OCI-LY3 (cell line): ENCODE data around the gene SCRN1.

Source experiments
- H2AFZ ChIP-seq: fragments of 200-600, 300-600 bp; shearing (Covaris generic); 2 replicates; pipeline ENCODE4 v1.6.0; 2014; ENCODE audit warnings: antibody characterized with exemption, low read depth, low read length
- H3K27ac ChIP-seq: fragments of 200-600, 300-600 bp; sonication (generic); 2 replicates; pipeline ENCODE4 v1.5.1; 2014; ENCODE audit warnings: mild to moderate bottlenecking, low read length, moderate library complexity, mixed read lengths
- H3K27me3 ChIP-seq: fragments of 200-600, 300-600 bp; sonication (generic); 2 replicates; pipeline ENCODE4 v1.6.1; 2014; ENCODE audit warnings: low read depth, low read length, mixed read lengths
- H3K36me3 ChIP-seq: fragments of 200-600, 300-600 bp; sonication (generic); replicated peaks from 2 replicates; pipeline ENCODE3; 2014; ENCODE audit warnings: low read depth, low read length, mixed read lengths
- H3K4me1 ChIP-seq: fragments of 300-600, 200-600 bp; sonication (generic); 2 replicates; pipeline ENCODE4 v1.6.1; 2014; ENCODE audit warnings: low read length, mixed read lengths
- H3K4me2 ChIP-seq: fragments of 200-600, 300-600 bp; sonication (generic); 2 replicates; pipeline ENCODE4 v1.6.1; 2014; ENCODE audit warnings: low read length, mixed read lengths
- H3K4me3 ChIP-seq: fragments of 300-600, 200-600 bp; sonication (generic); 2 replicates; pipeline ENCODE4 v1.5.1; 2014; ENCODE audit warnings: antibody characterized with exemption, mild to moderate bottlenecking, low read length, moderate library complexity
- H3K79me2 ChIP-seq: fragments of 300-600, 200-600 bp; shearing (Covaris generic); 2 replicates; pipeline ENCODE4 v1.6.1; 2014; ENCODE audit warnings: mild to moderate bottlenecking, low read length, mixed read lengths
- H3K9ac ChIP-seq: fragments of 300-600, 200-600 bp; shearing (Covaris generic); 2 replicates; pipeline ENCODE4 v1.6.0; 2014; ENCODE audit warnings: mild to moderate bottlenecking, low read length, moderate library complexity
- H3K9me3 ChIP-seq: fragments of 200-600, 300-600 bp; shearing (Covaris generic); 2 replicates; pipeline ENCODE4 v1.6.1; 2014; ENCODE audit warnings: low read length, mixed read lengths; ENCODE audit not compliant: insufficient read depth
- H4K20me1 ChIP-seq: fragments of 200-600, 300-600 bp; sonication (generic); 2 replicates; pipeline ENCODE4 v1.6.1; 2016; ENCODE audit warnings: low read length, mixed read lengths; ENCODE audit not compliant: insufficient read depth
- EZH2phosphoT487 ChIP-seq: fragments of 200-600 bp; shearing (Covaris generic); IDR thresholded peaks from 2 replicates; pipeline ENCODE4 v1.6.1; 2018; ENCODE audit warnings: antibody characterized with exemption, mixed run types, low read depth
- TF ChIP-seq, protein P1 (sequence below): fragments of 200-600, 300-600 bp; sonication (generic); IDR thresholded peaks from 2 replicates; pipeline ENCODE4 v1.5.1; 2014; ENCODE audit warnings: antibody characterized with exemption, low read length, low read depth

SCRN1 gene

DNA sequence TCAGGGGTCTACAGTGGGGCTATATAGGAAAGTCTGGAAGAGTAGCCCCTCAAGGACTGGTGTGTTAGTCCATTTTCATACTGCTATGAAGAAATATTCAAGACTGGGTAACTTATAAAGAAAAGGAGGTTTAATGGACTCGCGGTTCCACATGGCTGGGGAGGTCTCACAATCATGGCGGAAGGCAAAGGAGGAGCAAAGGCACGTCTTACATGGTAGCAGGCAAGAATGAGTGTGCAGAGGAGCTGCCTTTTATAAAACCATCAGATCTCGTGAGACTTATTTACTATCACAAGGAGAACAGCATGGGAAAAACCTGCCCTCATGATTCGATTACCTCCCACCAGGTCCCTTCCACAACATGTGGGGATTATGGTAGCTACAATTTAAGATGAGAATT lies 33.9 kb upstream of the SCRN1 start:
- TF ChIP-seq EZH2phosphoT487: no peak
- TF ChIP-seq, protein P1, sequence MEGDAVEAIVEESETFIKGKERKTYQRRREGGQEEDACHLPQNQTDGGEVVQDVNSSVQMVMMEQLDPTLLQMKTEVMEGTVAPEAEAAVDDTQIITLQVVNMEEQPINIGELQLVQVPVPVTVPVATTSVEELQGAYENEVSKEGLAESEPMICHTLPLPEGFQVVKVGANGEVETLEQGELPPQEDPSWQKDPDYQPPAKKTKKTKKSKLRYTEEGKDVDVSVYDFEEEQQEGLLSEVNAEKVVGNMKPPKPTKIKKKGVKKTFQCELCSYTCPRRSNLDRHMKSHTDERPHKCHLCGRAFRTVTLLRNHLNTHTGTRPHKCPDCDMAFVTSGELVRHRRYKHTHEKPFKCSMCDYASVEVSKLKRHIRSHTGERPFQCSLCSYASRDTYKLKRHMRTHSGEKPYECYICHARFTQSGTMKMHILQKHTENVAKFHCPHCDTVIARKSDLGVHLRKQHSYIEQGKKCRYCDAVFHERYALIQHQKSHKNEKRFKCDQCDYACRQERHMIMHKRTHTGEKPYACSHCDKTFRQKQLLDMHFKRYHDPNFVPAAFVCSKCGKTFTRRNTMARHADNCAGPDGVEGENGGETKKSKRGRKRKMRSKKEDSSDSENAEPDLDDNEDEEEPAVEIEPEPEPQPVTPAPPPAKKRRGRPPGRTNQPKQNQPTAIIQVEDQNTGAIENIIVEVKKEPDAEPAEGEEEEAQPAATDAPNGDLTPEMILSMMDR: no peak
- H3K9ac ChIP-seq: no peak overlapping the region
- H3K9me3 ChIP-seq: no peaks in the 10 kb centered on the region
- no peak overlapping the region for H3K4me2 ChIP-seq
- peaks cover 12% of the 10 kb centered on the region for H3K4me1 ChIP-seq
- peaks cover 40% of the 10 kb centered on the region for H3K79me2 ChIP-seq
- no peaks in the 10 kb centered on the region for H3K27me3 ChIP-seq
- H2AFZ ChIP-seq: no peak overlapping the region
- peaks cover 18% of the 10 kb centered on the region; the same call in 1 of the 2 replicates for H4K20me1 ChIP-seq
- H3K36me3 ChIP-seq: peaks cover 12% of the 10 kb centered on the region
- no peak overlapping the region for H3K27ac ChIP-seq
- H3K4me3 ChIP-seq: no peak overlapping the region

DNA sequence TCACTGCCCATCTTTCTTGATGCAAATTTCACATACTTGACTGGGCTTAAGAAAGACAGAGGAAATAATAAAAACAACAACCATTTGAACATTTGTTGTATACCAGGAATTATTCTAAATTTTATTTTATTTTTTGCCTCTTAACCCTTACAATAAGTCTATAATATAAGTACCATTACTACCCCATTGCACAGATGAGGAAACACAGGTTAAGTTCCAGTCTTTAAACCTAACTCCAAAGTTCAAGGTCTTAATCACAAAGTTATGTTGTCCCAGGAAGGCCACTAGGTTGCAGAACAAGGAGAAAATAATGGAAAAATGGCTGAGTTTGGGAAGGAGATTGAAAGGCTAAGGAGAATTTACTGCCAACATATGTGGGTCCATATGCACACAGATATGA lies 33.4 kb upstream of the SCRN1 start:
- peaks cover 18% of the 10 kb centered on the region; the same call in 1 of the 2 replicates for H4K20me1 ChIP-seq
- H3K4me2 ChIP-seq: no peak overlapping the region

DNA sequence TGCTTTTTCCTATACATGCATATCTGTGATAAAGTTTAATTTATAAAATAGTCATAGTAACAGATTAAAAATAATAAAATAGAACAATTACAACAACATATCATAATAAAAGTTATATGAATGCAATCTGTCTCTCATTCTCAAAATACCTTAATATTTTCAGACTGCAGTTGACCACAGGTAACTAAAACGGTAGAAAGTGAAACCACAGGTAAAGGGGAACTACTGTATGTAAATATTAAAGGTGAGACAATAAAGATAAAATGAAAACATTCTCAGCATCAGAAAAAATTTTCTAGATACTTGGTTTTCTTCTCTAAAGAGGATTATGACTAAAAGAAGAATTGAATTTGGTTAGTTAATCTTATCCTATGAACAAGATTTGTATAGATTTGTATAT lies 30.9 kb upstream of the SCRN1 start:
- peaks cover 17% of the 10 kb centered on the region for H3K36me3 ChIP-seq
- H3K27me3 ChIP-seq: no peaks in the 10 kb centered on the region
- H3K9ac ChIP-seq: no peak overlapping the region
- no peak overlapping the region for H3K27ac ChIP-seq
- peaks cover 18% of the 10 kb centered on the region; the same call in 1 of the 2 replicates for H4K20me1 ChIP-seq
- H3K79me2 ChIP-seq: peaks cover 30% of the 10 kb centered on the region
- H3K4me2 ChIP-seq: no peak overlapping the region
- no peak overlapping the region for H2AFZ ChIP-seq
- peaks cover 12% of the 10 kb centered on the region for H3K4me1 ChIP-seq
- H3K4me3 ChIP-seq: no peak overlapping the region
- no peaks in the 10 kb centered on the region for H3K9me3 ChIP-seq
- TF ChIP-seq, protein P1: no peak
- TF ChIP-seq EZH2phosphoT487: no peak

More for the DNA sequence above, 33.4 kb upstream of the SCRN1 start:
- no peak overlapping the region for H3K27ac ChIP-seq
- peaks cover 39% of the 10 kb centered on the region for H3K79me2 ChIP-seq
- H3K9ac ChIP-seq: no peak overlapping the region
- peaks cover 12% of the 10 kb centered on the region for H3K4me1 ChIP-seq
- no peak overlapping the region for H2AFZ ChIP-seq
- no peaks in the 10 kb centered on the region for H3K9me3 ChIP-seq
- H3K36me3 ChIP-seq: peaks cover 17% of the 10 kb centered on the region
- no peak overlapping the region for H3K4me3 ChIP-seq
- TF ChIP-seq, protein P1: no peak
- no peak for TF ChIP-seq EZH2phosphoT487
- H3K27me3 ChIP-seq: no peaks in the 10 kb centered on the region

DNA sequence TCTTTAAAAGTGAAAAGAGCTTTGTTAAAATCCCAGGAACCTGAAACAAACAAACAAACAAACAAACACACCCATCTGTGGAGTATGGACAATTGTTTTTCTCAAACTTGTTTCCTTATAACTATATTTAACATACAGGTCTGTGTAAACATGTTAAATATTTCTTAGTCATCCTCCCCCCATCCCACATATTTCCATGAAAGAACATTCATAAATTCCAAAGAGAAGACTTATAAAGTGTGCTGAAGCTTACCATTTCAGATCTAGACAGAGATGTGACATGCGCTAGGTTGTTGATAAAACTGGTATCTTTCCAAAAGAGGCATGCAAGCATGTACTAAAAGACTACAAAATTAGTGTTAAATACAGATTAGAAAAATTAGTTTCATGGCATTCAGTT lies 30.4 kb upstream of the SCRN1 start:
- Histone ChIP-seq H3K4me1 (peaks cover 8% of the 10 kb centered on the region), H3K27me3 (no peaks in the 10 kb centered on the region), H3K9me3 (no peaks in the 10 kb centered on the region), H3K36me3 (peaks cover 17% of the 10 kb centered on the region), H3K9ac (no peak overlapping the region), H2AFZ (no peak overlapping the region), H3K4me3 (no peak overlapping the region), H3K27ac (no peak overlapping the region), H3K4me2 (no peak overlapping the region), H3K79me2 (peaks cover 24% of the 10 kb centered on the region), H4K20me1 (peaks cover 14% of the 10 kb centered on the region; the same call in 1 of the 2 replicates)
- TF ChIP-seq, protein P1: no peak
